NCI-H2171 treated with DMSO at 0.1 percent for 48 hours (cell line): ENCODE measurements around the gene KIF13A.
A peak's percentile ranks its signal among the peaks of the same experiment; 100 is the strongest.
"Not testable (repeated sequence)": the region's sequence is repeated elsewhere in the genome, so short reads cannot be mapped to it uniquely, and the experiment has no call there.

ENCODE experiments used
- DNase-seq: peaks from one replicate; lab custom pipeline; 2025; lab: John Stamatoyannopoulos, UW

The KIF13A gene

GRCh38 chr6:17790489-17790888, 196.9 kb downstream of the KIF13A start:
- no peak for DNase-seq

GRCh38 chr6:17785094-17785787, 202.2 kb downstream of the KIF13A start:
- no peak for DNase-seq

- peak; percentile 98 for DNase-seq
Measured at GRCh38 chr6:17780061-17780460, 207.4 kb downstream of the KIF13A start.

GRCh38 chr6:17771609-17772008, 215.8 kb downstream of the KIF13A start:
- no peak for DNase-seq

GRCh38 chr6:17768881-17769280, 218.6 kb downstream of the KIF13A start:
- no peak for DNase-seq

- DNase-seq, result no peak
Measured at GRCh38 chr6:17768388-17768787, 219.0 kb downstream of the KIF13A start.

GRCh38 chr6:17762651-17763050, 224.8 kb downstream of the KIF13A start:
- DNase-seq, result no peak

- no peak for DNase-seq
Measured at GRCh38 chr6:17758119-17758518, 229.3 kb downstream of the KIF13A start.

- no peak for DNase-seq
Measured at GRCh38 chr6:17754254-17754653, 233.2 kb downstream of the KIF13A start.

GRCh38 chr6:17745324-17745723, 242.1 kb downstream of the KIF13A start:
- DNase-seq, result not testable (repeated sequence)

GRCh38 chr6:17744757-17745308, 242.6 kb downstream of the KIF13A start:
- DNase-seq, result not testable (repeated sequence)

- no peak for DNase-seq
Measured at GRCh38 chr6:17744019-17744756, 243.2 kb downstream of the KIF13A start.

GRCh38 chr6:17741507-17741906, 245.9 kb downstream of the KIF13A start:
- DNase-seq, result peak; percentile 33

- DNase-seq, result peak; percentile 99
Measured at GRCh38 chr6:17740559-17741220, 246.7 kb downstream of the KIF13A start.

- no peak for DNase-seq
Measured at GRCh38 chr6:17737704-17738252, 249.7 kb downstream of the KIF13A start.

- DNase-seq, result not testable (repeated sequence)
Measured at GRCh38 chr6:17735311-17735710, 252.1 kb downstream of the KIF13A start.

GRCh38 chr6:17730078-17730704, 257.2 kb downstream of the KIF13A start:
- no peak for DNase-seq

GRCh38 chr6:17729223-17730077, 258.0 kb downstream of the KIF13A start:
- DNase-seq, result no peak

- no peak for DNase-seq
Measured at GRCh38 chr6:17728551-17729222, 258.7 kb downstream of the KIF13A start.

GRCh38 chr6:17725083-17725482, 262.4 kb downstream of the KIF13A start:
- DNase-seq, result peak; percentile 96
